Nephron progenitor cell (in vitro differentiated cells): Measurements from ENCODE around the gene DMRTB1.

Experiments used
- DNase-seq: peaks from one replicate; pipeline ENCODE4 v3.0.0; 2021
- H3K27ac Mint-ChIP-seq: 2 replicates; pipeline ENCODE4 v1.8.0; 2021; ENCODE audit warnings: mild to moderate bottlenecking, moderate library complexity, mixed read lengths
- H3K27me3 Mint-ChIP-seq: 2 replicates; pipeline ENCODE4 v1.8.0; 2021; ENCODE audit warnings: mild to moderate bottlenecking, low read depth, mixed read lengths; ENCODE audit not compliant: poor library complexity
- H3K36me3 Mint-ChIP-seq: 2 replicates; pipeline ENCODE4 v1.8.0; 2021; ENCODE audit warnings: low read depth, mixed read lengths
- H3K4me1 Mint-ChIP-seq: 2 replicates; pipeline ENCODE4 v1.8.0; 2021; ENCODE audit warnings: mixed read lengths
- H3K4me3 Mint-ChIP-seq: 2 replicates; pipeline ENCODE4 v1.8.0; 2021; ENCODE audit warnings: mild to moderate bottlenecking, moderate library complexity, mixed read lengths
- H3K9me3 Mint-ChIP-seq: 2 replicates; pipeline ENCODE4 v1.8.0; 2021; ENCODE audit warnings: mild to moderate bottlenecking, moderate library complexity, mixed read lengths
- CTCF ChIP-seq: fragments of 200-600 bp; sonication (generic); IDR thresholded peaks from 2 replicates; pipeline ENCODE4 v1.5.0; 2021; ENCODE audit warnings: antibody characterized with exemption

Gene DMRTB1

GRCh38 chr1:53439337-53440207 lies 19.6 kb upstream of the DMRTB1 start:
- Mint-ChIP-seq H3K4me3 (no peak overlapping the region), H3K9me3 (peaks cover 23% of the 10 kb centered on the region), H3K36me3 (peaks cover 5% of the 10 kb centered on the region), H3K4me1 (peaks cover 28% of the 10 kb centered on the region), H3K27ac (no peak overlapping the region), H3K27me3 (peaks cover 8% of the 10 kb centered on the region)
- TF ChIP-seq CTCF = no peak
- DNase-seq = no peak

DNA sequence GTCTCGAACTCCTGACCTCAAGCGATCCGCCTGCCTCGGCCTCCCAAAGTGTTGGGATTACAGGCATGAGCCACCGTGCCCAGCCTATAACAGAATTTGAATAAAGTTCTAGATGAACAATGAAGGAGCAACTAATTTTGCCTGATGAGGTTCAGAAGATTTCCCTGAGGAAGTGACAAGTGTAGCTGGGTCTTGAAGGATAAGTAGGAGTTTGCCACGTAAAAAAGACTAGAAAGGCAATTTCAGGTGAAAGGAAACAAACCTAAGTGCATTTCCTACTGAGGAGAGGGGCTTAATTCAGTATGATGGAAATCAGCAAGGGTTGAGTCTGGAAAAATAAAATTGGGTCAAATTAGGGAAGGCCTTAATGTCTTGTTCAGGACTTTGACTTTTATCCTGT lies 18.6 kb upstream of the DMRTB1 start:
- DNase-seq = no peak
- H3K4me3 Mint-ChIP-seq = no peak overlapping the region
- H3K36me3 Mint-ChIP-seq = no peaks in the 10 kb centered on the region
- peaks cover 28% of the 10 kb centered on the region for H3K4me1 Mint-ChIP-seq
- peaks cover 15% of the 10 kb centered on the region for H3K9me3 Mint-ChIP-seq
- no peak overlapping the region for H3K27ac Mint-ChIP-seq
- no peak for TF ChIP-seq CTCF
- H3K27me3 Mint-ChIP-seq = peaks cover 8% of the 10 kb centered on the region

- peak overlapping the region; percentile 50 for H3K27ac Mint-ChIP-seq
- DNase-seq = no peak
- TF ChIP-seq CTCF = no peak
- peaks cover 8% of the 10 kb centered on the region for H3K27me3 Mint-ChIP-seq
- no peaks in the 10 kb centered on the region for H3K36me3 Mint-ChIP-seq
- peaks cover 34% of the 10 kb centered on the region for H3K4me1 Mint-ChIP-seq
- H3K4me3 Mint-ChIP-seq = peak overlapping the region; percentile 7
- H3K9me3 Mint-ChIP-seq = peaks cover 19% of the 10 kb centered on the region
Observed at GRCh38 chr1:53442299-53442698, 16.9 kb upstream of the DMRTB1 start.

DNA sequence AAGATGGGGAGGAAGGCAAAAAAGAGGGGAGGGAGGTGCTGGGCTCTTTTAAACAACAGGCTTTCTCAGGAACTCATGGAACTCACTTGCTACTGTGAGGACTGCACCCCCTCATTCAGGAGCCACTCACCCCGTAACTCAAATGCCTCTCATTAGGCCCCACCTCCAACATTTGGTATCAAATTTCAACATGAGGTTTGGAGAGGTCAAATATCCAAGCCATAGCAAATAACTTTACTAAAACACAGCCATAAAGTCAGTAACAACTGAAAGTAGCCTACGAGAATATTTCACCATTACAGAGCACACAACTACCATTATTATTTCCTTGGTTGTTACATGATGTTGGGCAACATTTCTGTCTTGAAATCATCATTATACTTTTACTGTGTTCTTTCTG lies 13.1 kb upstream of the DMRTB1 start:
- no peak for DNase-seq
- H3K4me1 Mint-ChIP-seq = peaks cover 51% of the 10 kb centered on the region
- peaks cover 20% of the 10 kb centered on the region for H3K27me3 Mint-ChIP-seq
- no peak for TF ChIP-seq CTCF
- H3K9me3 Mint-ChIP-seq = peaks cover 4% of the 10 kb centered on the region
- no peak overlapping the region for H3K4me3 Mint-ChIP-seq
- H3K36me3 Mint-ChIP-seq = no peaks in the 10 kb centered on the region
- no peak overlapping the region for H3K27ac Mint-ChIP-seq

GRCh38 chr1:53447413-53447812 lies 11.8 kb upstream of the DMRTB1 start:
- H3K4me1 Mint-ChIP-seq = peaks cover 38% of the 10 kb centered on the region
- no peak for TF ChIP-seq CTCF
- H3K27ac Mint-ChIP-seq = no peak overlapping the region
- peaks cover 20% of the 10 kb centered on the region for H3K27me3 Mint-ChIP-seq
- H3K4me3 Mint-ChIP-seq = no peak overlapping the region
- H3K36me3 Mint-ChIP-seq = no peaks in the 10 kb centered on the region
- peaks cover 4% of the 10 kb centered on the region for H3K9me3 Mint-ChIP-seq
- DNase-seq = no peak
